SU-DHL-6 (cell line): ENCODE data around the gene EFCAB6.

Source experiments
- H2AFZ ChIP-seq: fragments of 200-600 bp; sonication (generic); 2 replicates; pipeline ENCODE4 v1.6.1; 2014; ENCODE audit warnings: low read depth, mild to moderate bottlenecking, moderate library complexity, mixed read lengths, antibody characterized with exemption, low read length; ENCODE audit not compliant: severe bottlenecking
- H3F3A ChIP-seq: fragments of 200-600 bp; shearing (Covaris generic); 2 replicates; pipeline ENCODE4 v1.6.0; 2016; ENCODE audit warnings: antibody characterized with exemption, mild to moderate bottlenecking; ENCODE audit not compliant: insufficient read depth
- H3K27ac ChIP-seq: fragments of 200-600 bp; sonication (generic); 2 replicates; pipeline ENCODE4 v1.5.1; 2016; ENCODE audit warnings: low read depth, mild to moderate bottlenecking, low read length, moderate library complexity, mixed read lengths
- H3K27me3 ChIP-seq: fragments of 200-600 bp; sonication (generic), shearing (Covaris generic); 2 replicates; pipeline ENCODE4 v1.6.0; 2014; ENCODE audit warnings: mild to moderate bottlenecking, low read length
- H3K36me3 ChIP-seq: fragments of 200-600 bp; sonication (generic); 2 replicates; pipeline ENCODE4 v1.6.1; 2014; ENCODE audit warnings: mild to moderate bottlenecking, low read length, mixed read lengths
- H3K4me2 ChIP-seq: fragments of 300-600, 200-600 bp; shearing (Covaris generic), sonication (generic); 2 replicates; pipeline ENCODE4 v1.6.0; 2014; ENCODE audit warnings: low read length, low read depth, mild to moderate bottlenecking; ENCODE audit not compliant: poor library complexity, severe bottlenecking
- H3K4me3 ChIP-seq: fragments of 200-600 bp; sonication (generic); 2 replicates; pipeline ENCODE4 v1.5.1; 2014; ENCODE audit warnings: antibody characterized with exemption, low read length, mild to moderate bottlenecking, mixed read lengths; ENCODE audit not compliant: insufficient read depth, poor library complexity, severe bottlenecking
- H3K79me2 ChIP-seq: fragments of 200-600 bp; sonication (generic); 2 replicates; pipeline ENCODE4 v1.6.1; 2014; ENCODE audit warnings: mild to moderate bottlenecking, low read length, moderate library complexity; ENCODE audit not compliant: insufficient read depth
- H3K9ac ChIP-seq: fragments of 200-600 bp; sonication (generic); 2 replicates; pipeline ENCODE4 v1.7.0; 2014; ENCODE audit warnings: mild to moderate bottlenecking, low read length
- H3K9me2 ChIP-seq: fragments of 200-600 bp; sonication (generic); replicated peaks from 2 replicates; pipeline ENCODE4 v1.6.1; 2014; ENCODE audit warnings: low read length; ENCODE audit not compliant: insufficient read depth
- H3K9me3 ChIP-seq: fragments of 200-600 bp; sonication (generic); 2 replicates; pipeline ENCODE4 v1.6.1; 2014; ENCODE audit warnings: low read length, mixed read lengths; ENCODE audit not compliant: insufficient read depth
- H4K20me1 ChIP-seq: fragments of 200-600 bp; sonication (generic); 2 replicates; pipeline ENCODE4 v1.6.1; 2014; ENCODE audit warnings: low read depth, mild to moderate bottlenecking, antibody characterized with exemption, low read length, moderate library complexity, mixed read lengths
- EZH2phosphoT487 ChIP-seq: fragments of 200-600 bp; sonication (generic), shearing (Covaris generic); conservative IDR thresholded peaks from 2 replicates; pipeline ENCODE4 v1.6.1; 2018; ENCODE audit warnings: mild to moderate bottlenecking, antibody characterized with exemption, low read length, moderate library complexity, mixed read lengths
- TF ChIP-seq, protein P1 (sequence below): fragments of 200-600 bp; sonication (generic); IDR thresholded peaks from one replicate; pipeline ENCODE4 v1.5.1; 2017; ENCODE audit warnings: antibody characterized with exemption, mild to moderate bottlenecking, low read length, moderate library complexity; ENCODE audit not compliant: insufficient read depth, poor library complexity, severe bottlenecking

Gene EFCAB6

GRCh38 chr22:43742154-43742950 lies 69.8 kb downstream of the EFCAB6 start:
- H3K9me2 ChIP-seq: no peaks in the 10 kb centered on the region
- no peak overlapping the region for H2AFZ ChIP-seq
- no peaks in the 10 kb centered on the region for H3K27me3 ChIP-seq
- H3K4me2 ChIP-seq: no peak overlapping the region
- TF ChIP-seq, protein P1, sequence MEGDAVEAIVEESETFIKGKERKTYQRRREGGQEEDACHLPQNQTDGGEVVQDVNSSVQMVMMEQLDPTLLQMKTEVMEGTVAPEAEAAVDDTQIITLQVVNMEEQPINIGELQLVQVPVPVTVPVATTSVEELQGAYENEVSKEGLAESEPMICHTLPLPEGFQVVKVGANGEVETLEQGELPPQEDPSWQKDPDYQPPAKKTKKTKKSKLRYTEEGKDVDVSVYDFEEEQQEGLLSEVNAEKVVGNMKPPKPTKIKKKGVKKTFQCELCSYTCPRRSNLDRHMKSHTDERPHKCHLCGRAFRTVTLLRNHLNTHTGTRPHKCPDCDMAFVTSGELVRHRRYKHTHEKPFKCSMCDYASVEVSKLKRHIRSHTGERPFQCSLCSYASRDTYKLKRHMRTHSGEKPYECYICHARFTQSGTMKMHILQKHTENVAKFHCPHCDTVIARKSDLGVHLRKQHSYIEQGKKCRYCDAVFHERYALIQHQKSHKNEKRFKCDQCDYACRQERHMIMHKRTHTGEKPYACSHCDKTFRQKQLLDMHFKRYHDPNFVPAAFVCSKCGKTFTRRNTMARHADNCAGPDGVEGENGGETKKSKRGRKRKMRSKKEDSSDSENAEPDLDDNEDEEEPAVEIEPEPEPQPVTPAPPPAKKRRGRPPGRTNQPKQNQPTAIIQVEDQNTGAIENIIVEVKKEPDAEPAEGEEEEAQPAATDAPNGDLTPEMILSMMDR: no peak
- TF ChIP-seq EZH2phosphoT487: no peak
- no peaks in the 10 kb centered on the region for H3K36me3 ChIP-seq
- H3K27ac ChIP-seq: no peak overlapping the region
- H3K4me3 ChIP-seq: no peak overlapping the region
- H3K9me3 ChIP-seq: peaks cover 4% of the 10 kb centered on the region; the same call in 1 of the 2 replicates
- no peaks in the 10 kb centered on the region for H4K20me1 ChIP-seq
- H3K79me2 ChIP-seq: no peaks in the 10 kb centered on the region
- H3K9ac ChIP-seq: no peak overlapping the region
- H3F3A ChIP-seq: no peaks in the 10 kb centered on the region

DNA sequence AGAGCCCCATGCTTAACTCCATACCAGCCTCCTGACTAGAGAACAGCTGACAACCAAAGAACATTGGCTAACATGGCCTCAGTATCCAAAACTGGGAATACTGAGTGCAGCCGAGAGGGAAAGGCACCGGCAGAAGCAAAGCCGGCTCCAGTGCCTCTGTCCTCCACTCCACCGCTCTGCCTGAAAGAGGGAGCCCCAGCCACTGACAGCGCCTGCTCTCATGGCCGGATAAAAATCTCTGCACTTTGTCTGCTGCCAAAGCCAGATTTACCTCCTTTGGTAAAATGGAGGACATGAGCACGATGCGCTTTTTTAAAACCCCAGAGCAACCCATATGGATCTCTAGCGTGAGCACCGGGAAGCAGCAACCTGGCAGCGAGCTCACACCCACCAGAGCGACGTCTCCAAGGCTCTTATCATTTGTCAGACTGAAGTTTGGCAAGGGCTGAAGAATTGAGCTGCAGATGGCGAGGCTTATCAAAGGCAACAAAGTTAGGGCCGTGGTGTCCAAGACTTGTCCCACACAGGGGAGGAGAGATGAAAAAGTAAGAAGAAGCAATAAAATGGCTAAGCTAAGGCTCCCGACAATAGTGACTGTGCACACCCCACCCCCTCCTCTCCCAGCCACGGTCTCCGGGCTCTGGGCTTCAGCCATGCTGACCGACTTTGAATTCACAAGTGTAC lies 71.4 kb downstream of the EFCAB6 start:
- no peak overlapping the region for H2AFZ ChIP-seq
- no peaks in the 10 kb centered on the region for H3K27me3 ChIP-seq
- no peak overlapping the region for H3K9ac ChIP-seq
- H3K79me2 ChIP-seq: no peaks in the 10 kb centered on the region
- no peaks in the 10 kb centered on the region for H3K36me3 ChIP-seq
- no peak overlapping the region for H3K4me3 ChIP-seq
- peaks cover 5% of the 10 kb centered on the region; the same call in 1 of the 2 replicates for H3K9me3 ChIP-seq
- no peaks in the 10 kb centered on the region for H3F3A ChIP-seq
- no peaks in the 10 kb centered on the region for H4K20me1 ChIP-seq
- no peaks in the 10 kb centered on the region for H3K9me2 ChIP-seq
- no peak overlapping the region for H3K4me2 ChIP-seq
- TF ChIP-seq, protein P1: no peak
- TF ChIP-seq EZH2phosphoT487: no peak
- no peak overlapping the region for H3K27ac ChIP-seq

DNA sequence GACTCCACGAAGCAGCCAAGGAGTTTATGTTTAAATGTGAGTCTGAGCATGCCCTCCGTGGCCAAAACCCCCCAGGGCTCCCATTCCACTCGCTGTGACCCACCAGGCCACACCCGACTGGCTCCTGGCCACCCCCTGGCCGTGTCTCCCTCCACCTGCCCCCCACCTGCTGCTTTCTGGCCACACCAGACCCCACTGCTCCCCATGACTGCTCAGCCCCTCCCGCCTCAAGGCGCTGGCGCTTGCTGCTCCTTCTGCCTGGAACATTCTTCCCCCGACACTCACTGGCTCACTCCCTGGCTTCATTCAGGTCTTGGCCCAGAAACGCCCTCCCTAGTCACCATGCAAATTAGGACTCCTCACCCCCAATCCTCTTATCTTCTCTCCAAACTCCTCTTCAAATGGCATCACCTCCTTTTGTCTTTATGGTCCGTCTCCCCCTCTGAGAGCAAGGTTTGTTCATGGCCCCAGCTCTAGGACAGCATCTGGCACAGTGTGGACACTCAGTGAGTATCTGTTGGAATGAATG lies 72.2 kb downstream of the EFCAB6 start:
- Histone ChIP-seq H3K79me2 (no peaks in the 10 kb centered on the region), H3K36me3 (no peaks in the 10 kb centered on the region), H3K9me3 (peaks cover 5% of the 10 kb centered on the region; the same call in 1 of the 2 replicates), H4K20me1 (no peaks in the 10 kb centered on the region), H3K27me3 (no peaks in the 10 kb centered on the region), H2AFZ (no peak overlapping the region), H3K27ac (no peak overlapping the region), H3K4me2 (no peak overlapping the region), H3K4me3 (no peak overlapping the region), H3K9me2 (no peaks in the 10 kb centered on the region), H3K9ac (no peak overlapping the region), H3F3A (no peaks in the 10 kb centered on the region)
- no peak for TF ChIP-seq EZH2phosphoT487
- TF ChIP-seq, protein P1: no peak
